Endometrial microvascular endothelial cells (primary cell): ENCODE results near the gene OPRM1. TPM values are rescaled to one million over a fixed set of nuclear protein-coding genes. Genes with fewer than 3 reads are reported as not detected.

Source experiments
- in situ Hi-C: cut with HindIII; loops from 2 replicates; pipeline ENCODE4 v1.10.0; 2017; ENCODE audit warnings: low sequenced_read_pairs, low pct_unique_long_range_greater_than_20kb; ENCODE audit errors: inconsistent ontology term
- total RNA-seq: library from RNA; depleted of rRNA; stranded (reverse); fragments of >200 nt; gene quantifications from one replicate; pipeline ENCODE4 v1.2.3, GENCODE V29; 2015; ENCODE audit errors: inconsistent ontology term

OPRM1 gene
- not detected for total RNA-seq

GRCh38 chr6:154039231-154039842 lies at the start of gene OPRM1:
Gene OPRM1, plus strand, starts transcription at chr6:154039240. Its CDS starts 305 bp downstream, at chr6:154039545.
- in situ Hi-C loops: no loop called here

GRCh38 chr6:153989989-153990388 lies 49.1 kb upstream of the OPRM1 start:
- in situ Hi-C loops: no loop called here

- in situ Hi-C loops: no loop called here
Observed at GRCh38 chr6:153994004-153994403, 45.0 kb upstream of the OPRM1 start.

DNA sequence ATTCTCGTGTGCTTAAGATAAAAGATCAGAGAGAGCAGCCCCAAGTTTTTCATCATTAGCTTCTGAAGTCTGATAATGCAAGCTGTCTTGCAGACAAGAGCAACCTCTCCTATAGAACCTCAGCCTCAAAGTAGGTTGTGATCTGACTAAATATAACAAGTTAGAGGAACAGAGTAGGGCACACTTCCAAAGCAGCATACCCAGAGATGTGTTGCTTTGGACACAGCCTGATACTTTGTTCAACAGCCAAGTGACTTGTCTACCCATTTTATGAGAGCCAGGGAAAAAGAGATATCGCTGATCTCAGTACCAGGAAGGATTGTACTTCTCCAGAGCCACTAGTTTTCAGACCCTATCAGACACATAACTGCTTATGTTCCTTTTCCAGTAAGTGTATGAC lies 44.2 kb upstream of the OPRM1 start:
- in situ Hi-C loops: no loop called here

DNA sequence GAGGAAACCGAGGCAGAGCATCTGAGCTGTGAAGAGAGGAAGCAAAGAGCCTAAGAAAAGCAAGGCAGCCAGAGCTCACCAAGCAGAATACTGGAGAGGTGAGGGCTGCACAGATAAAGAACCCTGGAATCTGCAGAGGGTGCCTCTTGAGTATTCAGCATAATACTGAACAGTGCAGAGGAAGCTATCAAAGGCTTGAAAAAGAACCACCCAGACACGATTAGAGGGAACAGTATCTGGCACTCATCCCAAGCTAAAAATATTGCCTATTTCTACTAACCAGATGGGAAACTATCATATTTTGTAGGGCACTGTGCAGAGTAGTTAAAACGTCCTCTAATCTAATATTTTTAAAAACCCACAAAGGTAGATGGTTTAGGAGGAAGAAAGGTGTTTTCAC lies 41.8 kb upstream of the OPRM1 start:
- in situ Hi-C loops: no loop called here

DNA sequence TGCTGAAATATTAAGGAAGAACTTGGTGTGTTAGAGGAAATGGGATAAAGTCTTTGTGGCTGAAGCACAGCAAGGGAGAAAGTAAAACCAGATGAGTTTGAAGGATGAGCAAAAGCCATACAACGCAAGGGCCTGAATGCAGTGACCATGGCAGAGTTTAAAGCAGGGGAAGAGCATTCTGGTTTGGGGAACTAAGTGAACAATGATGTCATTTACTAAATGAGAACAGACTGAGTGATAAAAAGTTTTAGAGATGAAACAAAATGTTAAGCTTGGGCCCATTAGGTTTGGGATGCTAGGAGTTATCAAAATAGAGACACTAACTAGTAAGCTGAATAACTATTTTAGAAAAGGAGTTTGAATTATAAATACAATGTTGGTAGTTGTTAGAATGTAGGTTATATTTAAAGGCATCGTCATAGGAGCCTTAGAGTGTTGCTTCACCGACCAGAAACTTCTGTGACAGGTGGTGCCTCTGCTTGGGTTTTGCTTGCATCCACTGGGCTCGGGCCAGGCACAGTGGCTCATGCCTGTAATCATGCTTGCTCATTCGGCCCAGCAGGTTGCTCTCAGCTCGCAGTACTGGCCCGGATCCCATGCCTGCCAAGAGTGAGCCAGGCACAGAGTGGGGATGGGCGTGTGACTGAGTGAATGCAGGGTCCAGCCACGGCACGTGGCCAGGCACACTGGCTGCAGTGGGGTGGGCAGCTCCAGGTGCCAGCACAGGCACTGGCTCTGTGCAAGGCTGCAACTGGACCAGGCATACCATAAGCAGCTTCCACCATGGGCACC lies 37.4 kb upstream of the OPRM1 start:
- in situ Hi-C loops: no loop called here

GRCh38 chr6:154002894-154003293 lies 36.1 kb upstream of the OPRM1 start:
- in situ Hi-C loops: no loop called here

DNA sequence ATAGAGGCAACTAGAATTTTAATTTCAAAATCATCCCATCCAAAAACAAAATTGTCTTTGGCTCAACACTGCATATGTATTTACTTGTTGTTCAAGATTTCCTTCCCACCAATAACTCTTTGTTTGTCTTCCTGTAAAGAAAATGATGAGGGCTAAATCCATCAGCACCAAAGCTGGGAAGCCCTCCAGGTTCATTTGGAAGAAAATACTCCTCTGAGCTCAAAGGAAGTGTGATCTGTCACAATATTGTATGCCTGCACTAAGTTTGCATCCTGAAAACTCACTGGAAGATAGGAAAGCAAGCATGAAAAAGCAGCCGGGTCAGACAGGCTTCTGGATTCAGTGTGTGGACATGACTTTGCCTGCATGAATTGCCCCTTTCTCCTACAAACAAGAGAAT lies 28.7 kb upstream of the OPRM1 start:
- in situ Hi-C loops: no loop called here

GRCh38 chr6:154012852-154013251 lies 26.2 kb upstream of the OPRM1 start:
- in situ Hi-C loops: no loop called here

GRCh38 chr6:154017786-154018185 lies 21.3 kb upstream of the OPRM1 start:
- in situ Hi-C loops: no loop called here

DNA sequence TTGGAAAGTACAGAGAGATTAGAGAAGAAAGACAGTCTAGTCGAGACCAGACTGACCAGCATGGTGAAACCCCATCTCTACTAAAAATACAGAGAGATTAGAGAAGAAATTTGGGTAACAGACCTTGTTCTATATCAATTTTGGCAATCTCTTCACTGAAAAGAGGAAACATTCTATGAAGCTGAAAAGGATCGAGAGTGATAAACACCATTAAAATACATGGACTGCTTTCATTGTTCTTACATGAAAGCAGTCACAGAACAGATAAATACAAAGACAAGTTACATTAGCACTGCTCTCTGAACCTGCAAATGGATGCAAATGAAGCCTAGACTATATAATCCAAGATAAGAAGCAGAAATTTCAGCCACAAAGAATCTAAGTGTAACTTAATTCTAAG lies 8.4 kb upstream of the OPRM1 start:
- in situ Hi-C loops: no loop called here

GRCh38 chr6:154041001-154041400 lies 2.0 kb downstream of the OPRM1 start:
- in situ Hi-C loops: no loop called here

DNA sequence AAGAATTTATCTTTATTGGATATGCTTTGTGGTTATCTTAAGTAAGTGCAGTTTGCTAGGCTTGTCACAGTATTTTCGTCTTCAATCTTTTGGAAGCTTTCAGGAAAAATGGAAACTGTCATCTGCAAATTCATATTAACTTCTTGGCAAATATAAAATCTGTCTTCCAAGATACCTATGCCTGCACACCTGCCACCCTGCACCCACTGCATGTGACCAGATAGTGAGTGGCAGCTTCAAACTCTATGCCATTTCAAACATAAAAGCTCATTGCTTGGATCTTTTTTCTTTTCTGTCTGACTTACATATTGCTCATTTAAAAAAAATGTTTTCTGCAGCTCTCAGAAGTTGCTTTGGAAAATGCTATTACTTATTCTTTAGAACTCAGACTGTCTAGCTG lies 14.1 kb downstream of the OPRM1 start:
- in situ Hi-C loops: no loop called here

DNA sequence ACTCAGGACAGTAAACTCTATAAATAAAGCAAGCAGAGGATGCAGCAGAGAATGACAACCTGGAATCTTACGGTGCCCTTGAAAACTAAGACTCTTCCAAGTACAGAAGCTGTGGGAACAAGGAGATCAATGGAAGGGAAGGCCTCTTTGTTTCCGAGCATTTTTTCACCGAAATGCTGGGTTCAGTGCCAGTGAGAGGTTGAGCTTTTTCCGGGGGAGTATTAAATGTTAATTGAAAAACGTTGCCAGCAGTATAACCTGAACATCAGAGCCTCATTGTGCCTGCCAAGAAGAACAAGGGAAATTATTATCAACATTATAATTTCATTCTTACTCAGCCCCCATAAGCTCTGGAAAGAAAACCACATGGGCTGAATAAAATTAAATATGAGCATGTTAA lies 17.5 kb downstream of the OPRM1 start:
- in situ Hi-C loops: no loop called here

GRCh38 chr6:154057098-154057497 lies 18.1 kb downstream of the OPRM1 start:
- in situ Hi-C loops: no loop called here

- in situ Hi-C loops: no loop called here
Observed at GRCh38 chr6:154058963-154059680, 20.1 kb downstream of the OPRM1 start.

DNA sequence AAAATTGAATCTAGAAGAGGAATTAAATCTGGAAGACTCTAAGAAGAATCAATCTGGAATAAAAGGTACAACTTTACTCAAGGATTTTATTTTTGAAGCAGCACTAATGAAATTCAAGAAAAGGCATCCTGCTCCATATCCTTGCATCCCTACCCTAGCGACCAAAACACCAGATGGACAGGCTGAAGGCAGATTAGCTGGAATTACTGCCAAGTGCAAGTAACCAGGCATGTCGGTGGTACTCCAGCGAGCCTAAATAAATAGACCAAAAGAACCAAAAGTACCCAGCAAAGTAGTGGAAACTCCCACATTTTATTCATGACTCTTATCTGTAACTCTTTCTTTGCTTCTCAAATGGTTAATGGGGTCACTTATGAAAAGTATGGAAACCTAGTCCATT lies 21.0 kb downstream of the OPRM1 start:
- in situ Hi-C loops: no loop called here

DNA sequence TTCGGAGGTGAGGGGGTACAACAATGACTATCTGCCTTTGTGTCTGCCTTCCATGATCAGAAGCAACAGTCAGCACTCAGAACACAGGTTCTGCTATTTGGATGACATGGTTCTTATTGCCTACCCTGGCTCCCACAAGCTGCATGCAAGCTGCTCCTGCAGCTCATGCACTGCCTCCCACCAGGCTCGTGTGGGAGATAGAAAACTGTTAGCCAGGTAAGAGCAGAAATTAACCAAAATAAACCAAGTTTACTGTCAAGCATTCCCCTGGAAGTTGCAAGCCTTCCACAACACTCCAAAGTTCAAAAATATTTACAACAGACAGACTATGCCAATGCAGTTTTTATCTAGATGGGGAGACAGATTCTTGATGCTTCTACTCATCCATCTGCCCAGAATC lies 31.0 kb downstream of the OPRM1 start:
- in situ Hi-C loops: no loop called here

DNA sequence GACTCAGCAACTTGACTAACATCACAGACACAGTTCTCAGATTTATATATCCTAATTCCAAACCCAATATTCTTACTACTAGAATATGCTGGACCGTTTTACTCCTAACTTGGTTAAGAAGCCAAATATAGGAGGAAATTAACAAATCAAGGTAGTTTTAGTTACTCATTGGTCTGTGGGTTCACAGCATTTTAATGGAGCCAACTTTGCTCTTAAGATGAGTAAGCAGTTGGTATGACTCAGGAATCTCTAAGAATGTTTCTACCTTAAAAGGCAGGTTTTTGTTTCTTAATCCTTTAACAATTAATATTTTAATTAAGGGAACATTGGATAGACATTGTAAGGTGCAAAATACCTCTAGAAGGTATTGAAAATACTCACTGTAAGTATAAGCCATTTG lies 31.6 kb downstream of the OPRM1 start:
- in situ Hi-C loops: no loop called here

- in situ Hi-C loops: no loop called here
Observed at GRCh38 chr6:154071236-154071635, 32.2 kb downstream of the OPRM1 start.
